GM18499 (cell line): Measurements from ENCODE around the gene ZNF883.
"Not testable (repeated sequence)": the region's sequence is repeated elsewhere in the genome, so short reads cannot be mapped to it uniquely, and the experiment has no call there.

ENCODE experiments used
- ATAC-seq: cut with Tn5 transposase; IDR thresholded peaks from one replicate; pipeline ENCODE4 v1.9.1; 2021; ENCODE audit warnings: moderate number of reproducible peaks; ENCODE audit not compliant: insufficient read depth, unreplicated experiment

ZNF883 gene

DNA sequence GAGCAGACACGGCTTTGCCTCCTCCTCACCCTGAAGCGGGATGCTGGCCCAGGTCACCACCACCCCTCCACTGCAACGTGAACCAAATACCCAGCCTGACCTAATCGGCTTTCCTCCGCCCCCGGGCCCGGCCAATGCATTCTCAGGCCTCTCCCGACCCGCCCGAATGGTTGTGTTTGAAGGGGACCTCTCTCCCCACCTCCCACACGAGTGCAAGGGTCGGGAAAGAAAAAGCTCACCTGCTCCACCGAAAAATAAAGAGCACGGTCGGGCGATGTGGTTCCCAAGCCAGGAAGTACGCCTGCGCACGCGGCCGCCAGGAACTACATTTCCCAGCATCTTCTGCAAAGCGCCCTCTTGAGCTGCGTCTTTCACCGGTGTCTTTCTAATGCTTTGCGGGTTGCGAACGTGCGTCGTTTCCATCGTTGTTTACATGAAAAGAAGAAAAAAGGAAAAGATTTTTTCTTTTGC lies at the start of gene ZNF883:
Gene ZNF883, minus strand, starts transcription at position 282 of the 471 bp plus-strand sequence.
- ATAC-seq = no peak

DNA sequence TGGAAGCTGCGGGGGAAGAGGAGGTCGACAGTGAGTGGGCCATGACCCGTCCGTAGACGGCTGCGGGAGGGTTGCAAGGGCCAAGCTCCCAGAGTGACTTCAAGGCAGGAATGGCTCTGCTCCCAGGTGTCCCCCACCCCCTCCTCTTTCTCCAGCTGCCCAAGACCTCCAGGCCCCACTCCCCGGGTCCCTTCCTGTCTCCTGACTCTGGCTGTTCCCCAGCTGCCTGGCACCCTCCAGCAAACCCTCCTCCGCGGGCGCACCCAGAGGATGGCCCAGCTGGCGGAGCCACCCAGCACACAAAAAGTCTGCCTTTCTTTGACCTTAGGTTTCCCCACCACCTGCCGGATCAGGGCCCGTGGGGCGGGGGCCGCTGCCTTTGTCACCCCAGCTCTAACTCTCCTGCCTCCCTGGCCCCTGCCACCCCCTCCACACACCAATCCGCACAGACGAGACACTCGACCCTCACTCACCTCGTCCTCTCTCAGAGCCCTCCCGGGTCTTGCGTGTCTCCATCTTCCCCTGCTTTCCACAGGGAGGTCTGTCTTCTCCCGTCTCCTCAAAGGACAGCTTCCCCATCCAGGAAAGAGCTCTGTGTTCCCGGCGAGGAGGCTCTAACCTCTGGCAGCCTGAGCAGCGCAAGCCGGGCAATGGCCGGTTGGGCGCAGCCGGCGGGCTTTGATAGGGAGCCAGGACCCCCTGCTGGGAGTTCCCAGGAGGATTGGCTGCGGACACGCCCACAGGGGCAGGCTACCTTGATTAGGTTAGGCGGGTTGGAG lies 49.3 kb upstream of the ZNF883 start:
- not testable (repeated sequence) for ATAC-seq

DNA sequence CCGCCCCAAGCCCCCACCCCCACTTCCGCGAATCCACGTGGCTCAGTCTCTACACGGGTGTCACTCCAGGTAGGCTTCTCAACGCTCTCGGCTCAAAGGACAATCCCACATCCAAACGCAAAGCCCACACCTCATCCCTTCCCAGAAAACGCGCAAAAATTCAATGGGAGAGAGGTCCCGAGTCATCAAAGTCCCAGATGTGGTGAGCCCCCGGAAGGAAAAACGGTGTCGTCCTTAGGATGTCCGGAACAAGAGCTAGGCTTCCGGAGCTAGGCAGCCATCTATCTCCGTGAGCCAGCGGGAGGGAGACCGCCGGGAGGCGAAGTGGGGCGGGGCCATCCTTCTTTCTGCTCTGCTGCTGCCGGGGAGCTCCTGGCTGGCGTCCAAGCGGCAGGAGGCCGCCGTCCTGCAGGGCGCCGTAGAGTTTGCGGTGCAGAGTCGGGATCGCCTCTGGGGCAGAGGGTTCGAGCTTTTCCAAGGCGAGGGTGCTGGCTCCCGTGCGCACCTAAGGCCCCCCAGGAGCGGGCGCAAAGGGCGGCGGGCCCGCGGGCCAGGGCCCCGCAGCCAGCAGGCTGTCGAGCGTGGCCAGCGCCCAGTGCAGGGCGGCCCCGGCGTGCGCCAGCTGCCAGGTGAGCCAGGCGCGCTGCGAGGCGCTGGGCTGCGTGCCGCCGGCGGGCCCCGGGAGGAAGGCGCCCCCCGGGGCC lies 47.7 kb upstream of the ZNF883 start:
- ATAC-seq = not testable (repeated sequence)

DNA sequence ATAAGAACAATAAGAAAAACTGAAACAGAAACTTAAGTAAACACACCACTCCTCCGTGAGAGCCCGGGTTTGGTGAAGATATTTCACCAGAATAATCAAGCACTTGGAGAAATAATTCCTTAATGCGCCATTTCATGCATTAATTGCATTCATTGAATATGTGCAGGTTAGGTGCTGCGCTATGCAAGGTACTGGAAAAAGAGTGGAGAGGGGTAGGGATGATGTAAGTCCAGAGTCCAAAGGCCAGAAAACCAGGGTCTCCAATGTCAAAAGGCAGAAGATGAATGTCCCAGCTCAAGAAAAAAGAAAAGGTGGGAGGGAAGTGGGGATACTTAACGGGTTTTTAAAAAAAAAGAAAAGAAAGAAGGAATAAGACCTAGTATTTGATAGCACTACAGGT lies 45.2 kb upstream of the ZNF883 start:
- ATAC-seq = no peak

DNA sequence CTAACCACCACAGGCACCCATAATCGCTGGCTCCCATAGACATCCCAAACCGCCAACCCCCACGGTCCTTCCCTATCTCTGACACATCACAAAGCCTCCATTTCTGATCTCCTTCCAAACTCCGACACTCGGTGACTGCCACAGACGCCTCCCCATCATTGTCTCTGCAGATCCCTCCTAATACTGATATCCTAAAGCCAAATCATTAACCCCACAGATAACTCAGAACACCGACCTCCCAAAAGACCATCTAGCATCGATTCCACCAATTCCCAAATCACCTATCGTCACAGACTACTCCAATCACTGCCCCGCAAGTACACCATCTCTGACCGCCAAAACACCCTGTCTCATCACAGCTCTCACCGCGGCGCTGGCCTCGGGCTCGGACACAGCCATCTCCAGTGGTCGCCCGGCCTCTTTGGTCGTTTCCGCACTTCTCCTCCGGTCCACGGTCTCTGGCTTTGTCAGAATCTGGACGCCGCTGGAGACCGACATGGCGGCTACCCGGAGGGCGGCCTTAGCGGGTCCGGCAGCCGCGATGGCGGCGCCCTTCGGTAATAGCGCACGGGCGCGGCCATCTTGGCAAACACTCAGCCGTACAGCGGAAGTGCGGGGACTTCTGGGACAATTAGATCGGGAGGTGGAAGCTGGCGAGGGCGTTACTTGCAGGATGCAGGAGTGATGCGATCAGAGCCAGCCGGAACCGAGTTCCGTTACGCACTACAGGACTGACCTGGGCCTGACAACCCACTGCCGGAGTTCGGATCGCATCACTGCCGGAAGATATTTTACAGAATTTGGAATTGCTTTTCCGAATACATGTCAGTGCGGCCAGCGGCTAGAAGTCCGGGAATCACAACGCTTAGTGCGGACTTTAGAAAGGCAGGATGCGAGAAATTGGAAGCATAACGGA lies 44.5 kb upstream of the ZNF883 start, which contains the start of gene ZFP37:
Gene ZFP37, minus strand, starts transcription at position 534 of the 916 bp plus-strand sequence. Its CDS starts 36 bp downstream, at position 498.
- no peak for ATAC-seq

DNA sequence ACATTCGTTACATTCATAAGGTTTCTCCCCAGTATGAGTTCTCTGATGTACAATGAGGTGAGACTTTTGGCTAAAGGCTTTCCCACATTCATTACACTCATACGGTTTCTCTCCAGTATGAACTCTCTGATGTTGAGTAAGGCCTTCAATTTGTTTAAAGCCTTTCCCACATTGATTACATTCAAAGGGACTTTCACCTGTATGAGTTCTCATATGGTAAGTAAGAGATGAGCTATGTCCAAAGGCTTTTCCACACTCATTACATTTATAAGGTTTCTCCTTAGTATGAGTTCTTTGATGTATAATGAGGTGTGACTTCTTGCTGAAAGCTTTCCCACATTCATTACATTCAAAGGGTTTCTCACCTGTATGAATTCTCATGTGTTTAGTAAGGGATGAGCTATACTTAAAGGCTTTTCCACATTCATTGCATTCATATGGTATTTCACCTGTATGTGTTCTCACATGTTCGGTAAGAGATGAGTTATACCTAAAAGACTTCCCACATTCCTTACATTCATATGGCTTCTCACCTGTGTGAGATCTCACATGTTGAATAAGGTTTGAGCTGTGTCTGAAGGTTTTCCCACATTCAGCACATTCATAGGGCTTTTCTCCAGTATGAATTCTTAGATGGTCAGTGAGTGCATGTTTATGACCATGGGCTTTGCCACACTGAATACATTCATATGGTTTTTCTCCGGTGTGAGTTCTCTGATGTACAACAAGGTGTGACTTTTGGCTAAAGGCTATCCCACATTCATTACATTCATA lies 31.1 kb upstream of the ZNF883 start:
- no peak for ATAC-seq

DNA sequence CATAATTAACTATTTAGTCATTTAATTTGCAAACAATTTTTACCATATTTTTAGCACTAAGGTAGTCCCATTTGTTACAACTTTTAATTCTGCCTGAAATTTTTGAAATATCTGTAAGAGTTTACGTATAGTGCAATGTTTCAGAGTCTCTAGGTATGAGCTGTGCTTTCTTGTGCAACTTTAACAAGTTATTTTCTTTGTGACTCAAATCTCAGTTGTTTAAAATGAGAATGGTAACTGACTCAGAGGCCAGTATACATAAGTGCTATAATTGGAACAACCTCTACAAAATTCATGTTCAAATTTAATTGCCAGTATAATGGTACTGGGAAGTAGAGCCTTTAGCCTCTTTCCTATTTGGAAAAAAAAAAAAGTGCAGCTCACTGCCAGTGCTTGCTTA lies 14.2 kb upstream of the ZNF883 start:
- no peak for ATAC-seq

DNA sequence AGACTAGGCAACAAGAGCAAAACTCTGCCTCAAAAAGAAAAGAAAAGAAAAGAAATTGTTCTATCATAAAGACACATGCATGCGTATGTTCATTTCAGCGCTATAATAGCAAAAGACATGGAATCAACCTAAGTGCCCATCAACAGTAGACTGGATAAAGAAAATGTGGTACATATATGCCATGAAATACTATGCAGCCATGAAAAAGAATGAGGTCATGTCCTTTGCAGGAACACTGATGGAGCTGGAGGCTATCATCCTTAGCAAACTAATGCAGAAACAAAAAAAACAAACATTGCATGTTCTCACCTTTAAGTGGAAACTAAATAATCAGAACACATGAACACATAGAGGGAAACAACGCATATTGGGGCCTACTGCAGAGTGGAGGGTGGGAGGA lies 6.3 kb upstream of the ZNF883 start:
- no peak for ATAC-seq

DNA sequence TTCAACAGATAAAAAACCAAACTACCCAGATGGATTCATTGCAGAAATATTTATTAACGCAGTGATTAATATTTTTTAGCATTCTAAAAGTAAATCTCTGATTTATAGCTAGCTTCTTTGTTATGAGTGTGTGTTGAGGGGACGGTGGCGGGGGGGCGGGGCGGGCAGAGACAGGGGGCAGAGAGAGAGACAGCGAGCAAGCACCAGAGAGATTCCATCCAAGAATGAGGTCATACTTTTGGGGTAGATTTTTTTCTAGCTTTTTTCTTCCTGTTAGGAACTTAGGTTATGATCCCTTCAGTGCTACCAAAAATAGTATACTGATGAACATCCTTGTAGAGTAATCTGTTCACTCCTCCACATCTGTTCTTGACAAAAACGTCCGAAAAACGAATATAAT lies 500 bp upstream of the ZNF883 start:
- ATAC-seq = no peak

DNA sequence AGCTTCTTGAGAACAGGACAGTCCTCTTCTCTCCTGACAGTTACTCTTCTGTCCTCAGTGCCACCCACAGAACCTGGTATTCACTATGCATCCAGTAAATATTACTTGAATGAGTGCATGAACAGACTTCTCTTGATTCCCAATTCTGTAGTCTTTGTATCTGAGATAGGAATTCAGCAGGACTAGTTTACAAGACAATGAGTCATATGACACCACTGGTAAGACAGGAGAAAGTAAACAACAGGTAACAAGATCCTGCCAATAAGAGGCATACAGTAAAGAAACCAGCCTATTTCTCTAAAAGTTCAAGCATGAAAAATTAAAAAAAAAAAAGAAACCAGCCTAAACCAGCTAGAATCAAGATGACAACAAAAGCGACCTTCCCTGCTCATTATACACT lies 6.2 kb downstream of the ZNF883 start:
- no peak for ATAC-seq

DNA sequence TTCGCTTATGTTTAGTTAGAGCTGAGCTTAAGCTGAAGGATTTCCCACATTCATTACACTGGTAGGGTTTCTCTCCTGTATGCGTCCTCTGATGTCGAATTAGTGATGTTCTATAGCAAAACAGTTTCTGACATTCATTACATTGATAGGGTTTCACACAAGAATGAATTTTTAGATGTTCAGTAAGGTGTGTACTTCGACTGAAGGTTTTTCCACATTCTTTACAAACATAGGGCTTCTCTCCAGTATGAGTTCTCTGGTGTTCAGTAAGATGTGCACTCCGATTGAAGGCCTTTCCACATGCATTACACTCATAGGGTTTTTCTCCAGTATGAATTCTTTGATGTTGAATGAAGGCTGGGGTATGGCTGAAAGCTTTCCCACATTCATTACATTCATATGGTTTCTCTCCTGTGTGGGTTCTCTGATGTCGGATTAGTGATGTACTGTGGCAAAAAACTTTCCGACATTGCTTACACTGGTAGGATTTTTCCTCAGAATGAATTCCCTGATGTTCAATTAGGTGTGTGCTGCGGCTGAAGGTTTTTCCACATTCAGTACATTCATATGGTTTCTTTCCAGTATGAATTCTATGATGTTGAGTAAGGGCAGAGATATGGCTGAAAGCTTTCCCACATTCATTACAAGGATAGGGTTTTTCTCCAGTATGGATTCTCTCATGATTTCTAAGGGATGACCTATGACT lies 14.6 kb downstream of the ZNF883 start:
- ATAC-seq = no peak

DNA sequence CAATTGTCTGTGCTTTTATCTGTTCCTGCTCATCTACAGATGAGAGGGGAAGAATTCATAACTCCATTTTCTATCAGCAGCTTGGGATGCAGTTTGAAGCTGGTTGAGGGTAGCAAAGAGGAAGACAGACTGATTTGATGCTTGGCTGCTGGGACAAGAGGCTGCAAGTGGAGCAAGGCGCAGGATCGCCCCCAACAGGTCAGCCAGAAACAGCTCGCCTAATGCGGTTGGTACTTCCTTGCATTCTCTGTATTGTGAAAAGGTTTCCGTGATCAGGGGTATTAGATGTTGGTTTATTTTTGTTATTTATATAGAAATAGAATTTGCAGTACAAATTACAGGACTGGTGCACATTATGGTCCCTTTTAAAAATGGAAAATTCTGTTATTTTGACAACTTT lies 40.6 kb downstream of the ZNF883 start:
- ATAC-seq = no peak

DNA sequence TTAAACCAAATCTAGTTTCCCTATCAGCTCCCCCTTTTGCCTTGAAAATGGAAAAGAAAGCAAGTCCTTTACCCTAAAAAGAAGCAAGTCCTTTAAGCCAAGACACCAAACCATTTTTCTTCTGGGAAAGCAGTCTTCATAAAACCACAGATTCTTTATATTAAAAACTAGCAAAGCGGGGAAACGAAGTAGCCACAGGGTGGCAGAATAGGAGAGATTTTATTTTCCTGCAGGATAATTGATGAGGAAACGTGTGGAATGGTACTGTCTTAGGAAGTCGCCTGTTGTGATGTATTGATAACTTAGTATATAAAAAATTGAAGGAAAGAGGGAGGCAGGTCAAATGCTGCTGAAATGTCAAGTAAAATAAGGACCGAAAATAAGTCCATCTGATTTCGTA lies 41.1 kb downstream of the ZNF883 start:
- ATAC-seq = no peak

DNA sequence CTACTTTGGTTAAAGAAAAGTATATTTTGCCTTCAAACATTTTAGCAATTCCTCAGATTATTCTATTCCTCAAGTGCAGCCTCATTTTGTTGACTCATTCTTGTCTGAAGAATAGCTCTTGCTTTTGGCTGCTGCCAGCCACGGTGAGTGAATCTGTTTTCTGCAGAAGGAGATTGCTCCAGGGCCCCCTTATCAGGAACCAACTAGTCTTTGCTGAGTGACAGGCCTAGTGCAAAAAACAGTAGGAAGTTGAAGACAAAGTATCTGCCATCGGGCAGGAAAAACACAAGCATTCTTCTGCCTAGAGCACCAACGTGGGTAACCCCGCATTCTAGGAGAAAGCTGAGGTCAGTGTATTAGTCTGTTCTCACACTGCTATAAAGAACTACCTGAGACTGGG lies 42.3 kb downstream of the ZNF883 start:
- ATAC-seq = no peak

DNA sequence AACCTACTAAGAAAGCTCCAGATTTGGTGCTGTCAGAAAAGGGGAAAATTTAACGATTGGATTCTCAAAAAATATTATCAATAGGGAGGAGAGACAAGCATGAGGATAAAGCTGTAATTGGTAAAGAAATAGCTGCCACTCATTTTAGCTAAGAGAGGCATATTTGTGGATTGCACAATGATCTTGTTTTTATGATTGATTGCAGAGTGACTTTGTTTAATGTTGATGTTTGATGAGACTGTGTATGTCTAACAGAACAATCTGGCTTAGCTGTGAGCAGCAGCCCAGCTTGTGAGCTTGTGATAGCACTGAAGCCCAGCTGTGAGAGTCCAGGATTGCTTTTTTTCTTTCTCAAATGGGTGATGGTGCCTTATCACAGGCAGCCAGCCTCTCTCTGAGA lies 56.4 kb downstream of the ZNF883 start:
- ATAC-seq = no peak

DNA sequence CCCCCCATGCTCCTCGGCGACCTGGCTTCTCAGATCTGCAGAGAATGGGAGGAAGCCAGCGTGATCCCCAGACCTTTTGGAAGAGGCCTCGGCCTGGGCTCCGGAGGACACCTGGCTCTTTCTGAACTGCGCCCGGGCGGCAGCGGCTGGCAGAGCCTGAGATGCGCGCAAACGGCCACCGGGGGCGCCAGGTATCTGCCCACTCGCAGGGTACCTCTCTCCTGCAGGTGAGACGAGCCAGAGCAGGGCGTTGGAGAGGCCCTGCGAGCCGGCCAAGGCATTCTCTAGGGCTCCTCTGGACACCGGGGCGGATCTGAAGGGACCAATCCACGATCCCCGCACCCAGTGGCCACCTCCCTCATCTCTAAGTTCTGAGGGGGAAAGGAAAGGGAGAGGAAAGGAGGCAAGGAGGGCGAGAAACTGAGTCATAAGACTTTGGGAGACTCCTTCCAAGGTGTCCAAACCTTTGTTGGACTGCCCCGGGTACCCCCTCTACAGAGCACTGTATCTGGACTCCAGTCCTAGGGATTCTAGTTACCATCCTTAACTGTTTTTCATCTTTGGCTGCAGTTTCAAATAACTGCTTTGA lies 66.3 kb downstream of the ZNF883 start:
- no peak for ATAC-seq

DNA sequence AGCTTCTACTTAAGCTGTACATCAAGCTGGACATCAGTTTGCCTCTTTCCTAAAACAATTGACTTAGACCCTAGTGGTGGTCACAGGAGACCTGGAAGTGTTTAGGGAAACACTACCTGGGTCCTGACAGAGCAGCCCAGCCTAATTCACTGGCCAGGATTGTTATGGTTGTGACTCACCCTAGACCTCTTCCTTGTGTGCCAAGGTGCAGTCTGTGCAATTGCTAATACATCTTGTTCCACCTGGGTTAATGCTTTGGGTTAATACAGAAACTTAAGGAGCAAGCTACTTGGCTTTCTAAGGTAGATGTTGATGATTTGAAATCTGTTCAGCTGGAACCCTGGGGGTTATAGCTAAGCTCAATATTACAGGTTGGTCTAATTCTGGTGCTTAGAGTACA lies 72.6 kb downstream of the ZNF883 start:
- no peak for ATAC-seq

DNA sequence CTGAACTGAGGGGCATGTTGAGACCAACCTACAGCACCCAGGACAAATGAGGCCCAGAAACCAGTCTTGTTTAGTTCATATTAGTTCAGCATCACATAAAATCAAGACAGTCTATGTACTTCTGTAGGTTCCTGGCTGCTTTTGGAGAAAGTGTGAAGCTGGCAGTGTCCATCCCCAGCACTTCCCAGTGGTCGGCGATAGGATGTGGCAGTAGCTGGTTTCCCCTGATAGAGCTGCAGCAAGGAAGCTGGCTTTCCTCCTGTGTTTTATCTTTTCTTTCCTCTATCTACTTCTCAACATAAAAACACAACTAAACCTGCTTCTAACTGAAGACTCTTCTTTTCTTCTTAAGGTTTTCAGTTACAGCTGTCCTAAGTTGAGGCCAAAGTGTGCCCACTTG lies 78.3 kb downstream of the ZNF883 start:
- ATAC-seq = no peak

DNA sequence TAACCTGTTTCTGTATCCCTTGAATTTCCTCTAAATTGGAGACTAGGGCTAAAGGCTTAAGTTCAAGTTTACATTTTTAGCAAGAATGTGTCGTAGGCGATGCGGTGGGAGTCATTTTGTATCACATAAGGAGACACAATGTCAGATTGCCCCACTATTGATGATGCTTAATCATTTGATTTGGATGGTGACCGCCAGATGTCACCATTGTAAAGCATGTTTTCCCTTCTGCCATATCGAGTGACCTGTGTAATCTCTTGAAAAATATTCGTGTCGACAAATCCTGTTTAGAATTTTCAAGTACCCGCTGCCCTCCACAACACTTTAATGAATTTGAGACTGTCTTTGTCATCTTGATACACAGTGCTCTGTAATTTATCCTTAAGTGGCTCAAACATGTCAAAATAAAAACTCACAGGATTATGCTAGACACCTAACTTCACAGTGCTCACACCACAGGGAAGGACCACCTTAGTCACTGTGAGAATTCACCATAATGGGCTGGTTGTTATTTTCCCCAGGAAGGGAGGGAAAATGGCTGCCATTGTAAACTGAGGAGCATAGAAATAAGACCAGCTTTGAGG lies 86.8 kb downstream of the ZNF883 start:
- no peak for ATAC-seq
